ENCODE data around the gene ANKRD31.
"Not testable (repeated sequence)": the region's sequence is repeated elsewhere in the genome, so short reads cannot be mapped to it uniquely, and the experiment has no call there.

Gene ANKRD31

DNA sequence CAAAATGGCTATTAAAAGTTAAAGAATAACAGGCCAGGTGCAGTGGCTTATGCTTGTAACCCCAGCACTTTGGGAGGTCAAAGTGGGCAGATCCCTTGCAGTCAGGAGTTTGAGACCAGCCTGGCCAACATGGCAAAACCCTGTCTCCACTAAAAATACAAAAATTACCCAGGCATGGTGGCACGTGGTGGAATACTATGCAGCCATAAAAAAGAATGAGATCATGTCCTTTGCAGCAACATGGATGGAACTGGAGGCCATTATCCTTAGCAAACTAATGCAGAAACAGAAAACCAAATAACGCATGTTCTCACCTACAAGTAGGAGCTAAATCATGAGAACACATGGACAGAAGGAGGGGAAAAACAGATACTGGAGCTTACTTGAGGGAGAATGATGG lies 15.9 kb downstream of the ANKRD31 start:
- H3K27me3 ChIP-seq (ENCODE audit: low read depth, low read length); H3K4me3 ChIP-seq (ENCODE audit: low read depth in 1 of 2, low read length in 2 of 2); H3K27ac ChIP-seq (ENCODE audit: low read length); H3K4me1 ChIP-seq (ENCODE audit: control insufficient read depth in 1 of 2, insufficient read depth in 2 of 2, low read length in 2 of 2); H3K36me3 ChIP-seq (ENCODE audit: control insufficient read depth in 1 of 2, insufficient read depth in 2 of 2, low read length in 2 of 2): not testable (repeated sequence)
- H3K9me3 ChIP-seq (ENCODE audit: control insufficient read depth in 1 of 2, low read length in 2 of 2) = peaks cover 0 to 12% of the 10 kb centered on the region in 2 donors

DNA sequence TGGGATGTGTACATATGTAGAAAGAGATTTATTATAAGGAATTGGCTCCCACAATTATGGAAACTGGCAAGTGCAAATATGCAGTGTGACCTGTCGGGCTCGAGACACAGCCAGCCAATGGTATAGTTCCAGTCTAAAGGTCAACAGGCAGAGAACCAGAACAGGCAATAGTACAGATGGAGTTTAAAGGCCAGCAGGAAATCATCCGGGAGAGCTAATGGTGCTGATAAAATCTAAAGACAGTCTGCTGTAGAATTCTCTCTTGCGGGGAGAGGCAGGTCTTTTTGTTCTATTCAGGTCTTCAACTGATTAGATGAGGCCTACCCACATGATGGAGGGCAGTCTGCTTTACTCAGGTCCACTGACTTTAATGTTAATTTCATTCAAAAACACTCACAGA lies 21.8 kb downstream of the ANKRD31 start:
- H3K36me3 ChIP-seq (ENCODE audit: control insufficient read depth in 1 of 2, insufficient read depth in 2 of 2, low read length in 2 of 2) = no peaks in the 10 kb centered on the region
- H3K9me3 ChIP-seq (ENCODE audit: control insufficient read depth in 1 of 2, low read length in 2 of 2) = peaks cover 0 to 8% of the 10 kb centered on the region in 2 donors
- H3K27ac ChIP-seq (ENCODE audit: low read length) = no peak overlapping the region
- H3K4me1 ChIP-seq (ENCODE audit: control insufficient read depth in 1 of 2, insufficient read depth in 2 of 2, low read length in 2 of 2) = no peaks in the 10 kb centered on the region
- H3K4me3 ChIP-seq (ENCODE audit: low read depth in 1 of 2, low read length in 2 of 2) = no peak overlapping the region
- H3K27me3 ChIP-seq (ENCODE audit: low read depth, low read length) = no peaks in the 10 kb centered on the region

DNA sequence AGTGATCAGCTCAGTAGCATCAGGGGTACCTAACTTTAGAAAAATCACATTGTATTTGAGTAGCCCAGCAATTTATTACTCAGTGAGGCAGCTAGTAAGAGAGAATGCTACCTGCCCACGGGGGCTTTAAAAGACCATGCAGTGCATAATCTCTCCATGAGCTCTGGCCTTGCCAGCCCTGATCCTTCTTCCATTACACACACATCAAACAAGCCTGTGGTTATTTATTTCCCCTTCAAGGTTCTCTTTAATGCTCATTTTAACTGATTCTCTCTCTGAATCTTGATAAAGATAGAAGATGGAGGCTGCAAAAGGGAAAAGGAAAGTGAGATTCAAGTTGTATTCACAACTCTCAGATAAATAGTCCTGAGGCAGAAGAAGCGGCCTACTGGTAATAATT lies 22.3 kb downstream of the ANKRD31 start:
- H3K4me1 ChIP-seq (ENCODE audit: control insufficient read depth in 1 of 2, insufficient read depth in 2 of 2, low read length in 2 of 2) = no peaks in the 10 kb centered on the region
- no peak overlapping the region for H3K4me3 ChIP-seq (ENCODE audit: low read depth in 1 of 2, low read length in 2 of 2)
- peaks cover 0 to 8% of the 10 kb centered on the region in 2 donors for H3K9me3 ChIP-seq (ENCODE audit: control insufficient read depth in 1 of 2, low read length in 2 of 2)
- no peaks in the 10 kb centered on the region for H3K36me3 ChIP-seq (ENCODE audit: control insufficient read depth in 1 of 2, insufficient read depth in 2 of 2, low read length in 2 of 2)
- H3K27me3 ChIP-seq (ENCODE audit: low read depth, low read length) = no peaks in the 10 kb centered on the region
- H3K27ac ChIP-seq (ENCODE audit: low read length) = no peak overlapping the region

DNA sequence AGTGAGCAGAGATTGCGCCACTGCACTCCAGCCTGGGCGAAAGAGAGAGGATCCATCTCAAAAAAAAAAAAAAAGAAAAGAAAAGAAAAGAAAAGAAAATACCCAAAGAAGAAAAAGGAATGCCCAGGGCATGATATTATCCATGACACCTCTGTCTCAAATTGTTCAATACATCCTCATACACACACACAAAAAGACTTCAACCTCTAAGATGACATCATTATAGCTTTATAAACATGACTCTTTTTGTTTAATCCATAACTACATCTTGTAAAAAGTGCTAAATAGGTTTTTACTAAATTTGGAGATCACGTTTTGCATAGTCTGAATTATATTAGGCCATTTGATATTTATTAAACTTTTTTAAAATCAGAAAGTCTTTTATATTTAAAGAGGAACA lies 33.1 kb downstream of the ANKRD31 start:
- Histone ChIP-seq H3K4me1 (ENCODE audit: control insufficient read depth in 1 of 2, insufficient read depth in 2 of 2, low read length in 2 of 2) (no peaks in the 10 kb centered on the region), H3K36me3 (ENCODE audit: control insufficient read depth in 1 of 2, insufficient read depth in 2 of 2, low read length in 2 of 2) (no peaks in the 10 kb centered on the region), H3K27ac (ENCODE audit: low read length) (no peak overlapping the region), H3K4me3 (ENCODE audit: low read depth in 1 of 2, low read length in 2 of 2) (no peak overlapping the region), H3K9me3 (ENCODE audit: control insufficient read depth in 1 of 2, low read length in 2 of 2) (no peaks in the 10 kb centered on the region), H3K27me3 (ENCODE audit: low read depth, low read length) (no peaks in the 10 kb centered on the region)

DNA sequence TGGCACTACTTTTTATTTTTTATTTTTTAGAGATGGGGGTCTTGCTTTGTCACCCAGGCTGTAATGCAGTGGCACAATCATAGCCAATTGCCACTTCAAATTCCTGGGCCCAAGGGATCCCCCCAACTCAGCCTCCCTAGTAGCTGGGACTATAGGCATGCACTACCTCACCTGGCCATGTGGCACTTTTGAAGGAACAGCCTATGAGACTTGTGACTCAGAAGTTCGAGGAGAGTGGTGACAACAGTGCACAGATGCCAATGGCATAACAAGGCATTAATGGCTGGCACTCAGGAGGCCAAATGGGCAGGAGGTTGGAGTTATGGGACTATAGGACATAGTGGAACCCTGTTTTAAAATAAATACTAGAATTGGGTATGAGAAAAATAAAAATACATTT lies 33.7 kb downstream of the ANKRD31 start:
- H3K4me1 ChIP-seq (ENCODE audit: control insufficient read depth in 1 of 2, insufficient read depth in 2 of 2, low read length in 2 of 2) = no peaks in the 10 kb centered on the region
- no peaks in the 10 kb centered on the region for H3K36me3 ChIP-seq (ENCODE audit: control insufficient read depth in 1 of 2, insufficient read depth in 2 of 2, low read length in 2 of 2)
- no peak overlapping the region for H3K4me3 ChIP-seq (ENCODE audit: low read depth in 1 of 2, low read length in 2 of 2)
- H3K27me3 ChIP-seq (ENCODE audit: low read depth, low read length) = no peaks in the 10 kb centered on the region
- no peaks in the 10 kb centered on the region for H3K9me3 ChIP-seq (ENCODE audit: control insufficient read depth in 1 of 2, low read length in 2 of 2)
- H3K27ac ChIP-seq (ENCODE audit: low read length) = no peak overlapping the region

DNA sequence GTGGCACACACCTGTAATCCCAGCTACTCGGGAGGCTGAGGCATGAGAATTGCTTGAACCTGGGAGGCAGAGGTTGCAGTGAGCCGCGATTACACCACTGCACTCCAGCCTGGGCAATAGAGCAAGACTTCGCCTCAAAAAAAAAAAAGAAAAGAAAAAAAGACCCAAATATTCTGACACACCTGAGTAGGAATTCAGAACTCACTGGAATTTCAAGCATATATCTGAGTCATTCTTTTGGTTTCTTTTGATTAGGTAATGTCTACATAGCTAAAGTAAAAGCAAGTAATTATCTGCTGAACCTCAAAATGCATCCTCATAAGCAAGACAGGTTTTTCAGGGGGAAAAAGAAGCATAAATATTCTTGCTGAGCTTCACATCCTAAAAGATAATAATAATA lies 35.9 kb downstream of the ANKRD31 start:
- no peaks in the 10 kb centered on the region for H3K4me1 ChIP-seq (ENCODE audit: control insufficient read depth in 1 of 2, insufficient read depth in 2 of 2, low read length in 2 of 2)
- H3K4me3 ChIP-seq (ENCODE audit: low read depth in 1 of 2, low read length in 2 of 2) = no peak overlapping the region
- no peaks in the 10 kb centered on the region for H3K9me3 ChIP-seq (ENCODE audit: control insufficient read depth in 1 of 2, low read length in 2 of 2)
- H3K27ac ChIP-seq (ENCODE audit: low read length) = no peak overlapping the region
- H3K27me3 ChIP-seq (ENCODE audit: low read depth, low read length) = no peaks in the 10 kb centered on the region
- H3K36me3 ChIP-seq (ENCODE audit: control insufficient read depth in 1 of 2, insufficient read depth in 2 of 2, low read length in 2 of 2) = no peaks in the 10 kb centered on the region

DNA sequence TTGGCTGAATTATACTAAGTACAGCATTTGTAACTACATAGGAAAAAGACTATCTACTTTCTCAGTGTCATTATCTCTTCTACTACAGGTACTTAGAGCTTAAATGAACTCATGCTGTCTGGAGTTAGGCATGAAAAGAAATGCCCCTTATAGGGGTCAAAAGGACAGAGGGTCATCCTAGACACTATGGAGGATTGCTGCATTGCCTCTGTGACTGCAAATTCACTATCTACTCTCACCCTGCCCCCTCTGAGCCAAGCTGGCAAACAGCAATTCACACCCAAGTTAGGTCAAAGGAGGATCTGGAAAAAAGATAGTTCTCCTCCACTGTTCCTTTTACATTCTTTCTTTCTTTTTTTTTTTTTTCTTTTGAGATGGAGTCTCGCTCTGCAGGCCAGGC lies 36.7 kb downstream of the ANKRD31 start:
- H3K4me1 ChIP-seq (ENCODE audit: control insufficient read depth in 1 of 2, insufficient read depth in 2 of 2, low read length in 2 of 2) = no peaks in the 10 kb centered on the region
- H3K27me3 ChIP-seq (ENCODE audit: low read depth, low read length) = no peaks in the 10 kb centered on the region

DNA sequence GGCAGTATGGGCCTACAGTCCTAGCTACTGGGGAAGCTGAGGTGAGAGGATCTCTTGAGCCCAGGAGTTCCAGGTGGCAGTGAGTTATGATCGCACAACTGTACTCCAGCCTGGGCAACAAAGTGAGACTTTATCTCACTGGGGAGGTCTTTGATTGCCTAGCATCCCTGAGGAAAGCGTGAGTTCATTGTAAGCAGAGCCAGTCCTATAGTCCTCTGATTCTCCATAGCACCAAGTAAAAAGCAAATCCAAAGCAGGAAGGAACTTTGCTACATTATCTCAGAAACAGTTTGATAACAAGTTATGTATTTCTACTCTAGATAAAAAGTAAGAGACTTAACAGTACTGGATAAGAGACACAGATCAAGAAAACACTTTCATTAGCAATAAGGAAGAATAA lies 37.6 kb downstream of the ANKRD31 start:
- no peak overlapping the region for H3K27ac ChIP-seq (ENCODE audit: low read length)
- no peaks in the 10 kb centered on the region for H3K4me1 ChIP-seq (ENCODE audit: control insufficient read depth in 1 of 2, insufficient read depth in 2 of 2, low read length in 2 of 2)
- H3K9me3 ChIP-seq (ENCODE audit: control insufficient read depth in 1 of 2, low read length in 2 of 2) = no peaks in the 10 kb centered on the region
- H3K36me3 ChIP-seq (ENCODE audit: control insufficient read depth in 1 of 2, insufficient read depth in 2 of 2, low read length in 2 of 2) = no peaks in the 10 kb centered on the region
- no peak overlapping the region for H3K4me3 ChIP-seq (ENCODE audit: low read depth in 1 of 2, low read length in 2 of 2)
- H3K27me3 ChIP-seq (ENCODE audit: low read depth, low read length) = no peaks in the 10 kb centered on the region

More for the DNA sequence above, 36.7 kb downstream of the ANKRD31 start:
- H3K36me3 ChIP-seq (ENCODE audit: control insufficient read depth in 1 of 2, insufficient read depth in 2 of 2, low read length in 2 of 2) = no peaks in the 10 kb centered on the region
- no peak overlapping the region for H3K27ac ChIP-seq (ENCODE audit: low read length)
- H3K4me3 ChIP-seq (ENCODE audit: low read depth in 1 of 2, low read length in 2 of 2) = no peak overlapping the region
- H3K9me3 ChIP-seq (ENCODE audit: control insufficient read depth in 1 of 2, low read length in 2 of 2) = no peaks in the 10 kb centered on the region

DNA sequence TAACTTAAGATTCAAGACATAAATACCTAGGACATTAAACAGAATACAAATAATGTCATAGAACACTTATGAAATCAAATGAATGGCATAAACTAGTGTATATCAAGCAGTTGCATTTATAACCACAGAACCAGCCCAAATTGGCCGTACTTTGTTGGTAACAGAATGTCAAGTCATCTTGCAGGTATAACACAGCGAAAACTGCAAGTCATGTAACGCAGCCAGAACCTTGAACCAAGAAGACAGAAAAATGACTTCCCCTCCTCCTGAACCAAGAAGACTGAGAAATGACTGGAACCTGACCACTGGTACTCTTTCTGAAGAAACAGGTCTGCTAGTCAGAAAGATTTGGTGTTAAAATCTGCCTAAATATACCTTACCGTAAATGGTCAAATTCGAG lies 38.9 kb downstream of the ANKRD31 start:
- Histone ChIP-seq H3K27me3 (ENCODE audit: low read depth, low read length) (no peaks in the 10 kb centered on the region), H3K9me3 (ENCODE audit: control insufficient read depth in 1 of 2, low read length in 2 of 2) (no peaks in the 10 kb centered on the region), H3K4me3 (ENCODE audit: low read depth in 1 of 2, low read length in 2 of 2) (no peak overlapping the region), H3K27ac (ENCODE audit: low read length) (no peak overlapping the region), H3K4me1 (ENCODE audit: control insufficient read depth in 1 of 2, insufficient read depth in 2 of 2, low read length in 2 of 2) (no peaks in the 10 kb centered on the region), H3K36me3 (ENCODE audit: control insufficient read depth in 1 of 2, insufficient read depth in 2 of 2, low read length in 2 of 2) (no peaks in the 10 kb centered on the region)

DNA sequence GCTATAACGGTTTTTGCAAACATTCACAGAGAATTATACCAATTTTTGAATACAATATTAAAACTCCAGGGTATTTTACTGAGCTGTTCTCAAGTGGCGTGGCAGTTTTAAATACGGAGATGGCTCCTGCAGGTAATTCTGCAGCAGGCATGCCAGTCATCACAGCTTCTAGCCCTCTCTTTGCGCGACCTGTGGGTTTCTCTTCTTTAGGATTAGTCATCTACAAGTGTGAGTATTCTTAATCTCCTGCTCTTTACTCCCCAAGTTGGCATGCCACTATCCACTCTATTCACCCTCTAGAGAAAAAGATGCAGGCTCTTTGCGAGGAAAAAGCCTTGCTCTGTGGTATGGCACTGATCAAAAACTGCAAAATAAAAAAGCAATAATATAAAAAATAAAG lies 43.9 kb downstream of the ANKRD31 start:
- Histone ChIP-seq H3K36me3 (ENCODE audit: control insufficient read depth in 1 of 2, insufficient read depth in 2 of 2, low read length in 2 of 2) (no peaks in the 10 kb centered on the region), H3K9me3 (ENCODE audit: control insufficient read depth in 1 of 2, low read length in 2 of 2) (no peaks in the 10 kb centered on the region), H3K4me1 (ENCODE audit: control insufficient read depth in 1 of 2, insufficient read depth in 2 of 2, low read length in 2 of 2) (no peaks in the 10 kb centered on the region), H3K4me3 (ENCODE audit: low read depth in 1 of 2, low read length in 2 of 2) (no peak overlapping the region), H3K27ac (ENCODE audit: low read length) (no peak overlapping the region), H3K27me3 (ENCODE audit: low read depth, low read length) (no peaks in the 10 kb centered on the region)

DNA sequence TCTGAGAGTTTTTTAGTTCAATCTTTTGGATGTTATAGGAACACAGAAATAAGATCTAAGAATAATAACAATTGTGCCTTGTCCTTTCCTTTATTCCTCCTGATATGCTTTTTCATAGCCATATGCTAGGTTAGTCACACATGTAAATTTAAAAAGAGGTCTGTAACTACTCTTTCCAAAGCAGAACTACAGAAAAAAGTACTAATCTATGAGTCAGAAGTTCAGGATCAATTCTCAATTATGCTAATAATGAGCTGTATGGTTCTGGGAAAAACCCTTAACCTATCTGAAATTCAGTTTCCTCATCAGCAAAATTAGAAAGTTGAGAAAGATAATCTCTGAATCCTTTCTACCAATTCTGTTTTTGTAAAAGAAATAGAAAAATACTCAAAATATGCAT lies 44.4 kb downstream of the ANKRD31 start:
- H3K27ac ChIP-seq (ENCODE audit: low read length) = no peak overlapping the region
- no peaks in the 10 kb centered on the region for H3K9me3 ChIP-seq (ENCODE audit: control insufficient read depth in 1 of 2, low read length in 2 of 2)
- no peaks in the 10 kb centered on the region for H3K27me3 ChIP-seq (ENCODE audit: low read depth, low read length)
- H3K4me1 ChIP-seq (ENCODE audit: control insufficient read depth in 1 of 2, insufficient read depth in 2 of 2, low read length in 2 of 2) = no peaks in the 10 kb centered on the region
- no peak overlapping the region for H3K4me3 ChIP-seq (ENCODE audit: low read depth in 1 of 2, low read length in 2 of 2)
- H3K36me3 ChIP-seq (ENCODE audit: control insufficient read depth in 1 of 2, insufficient read depth in 2 of 2, low read length in 2 of 2) = no peaks in the 10 kb centered on the region

DNA sequence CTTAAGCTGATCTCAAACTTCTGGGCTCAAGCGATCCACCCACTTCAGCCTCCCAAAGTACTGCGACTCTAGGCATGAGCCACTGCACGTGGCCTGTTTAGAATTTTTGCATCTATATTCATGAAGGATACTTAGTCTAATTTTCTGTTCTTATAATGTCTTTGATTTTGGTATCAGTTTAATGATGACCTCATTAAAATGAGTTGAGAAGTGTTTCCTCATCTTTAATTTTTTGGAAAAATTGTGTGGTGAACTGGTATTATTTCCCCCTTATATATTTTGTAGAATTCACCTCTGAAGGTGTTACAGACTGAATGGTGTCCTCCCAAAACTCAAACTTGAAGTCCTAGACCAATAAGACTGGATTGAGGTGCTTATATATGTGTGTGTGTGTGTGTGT lies 46.5 kb downstream of the ANKRD31 start:
- no peak overlapping the region for H3K4me3 ChIP-seq (ENCODE audit: low read depth in 1 of 2, low read length in 2 of 2)

More for the DNA sequence above, 46.5 kb downstream of the ANKRD31 start:
- no peaks in the 10 kb centered on the region for H3K9me3 ChIP-seq (ENCODE audit: control insufficient read depth in 1 of 2, low read length in 2 of 2)
- H3K4me1 ChIP-seq (ENCODE audit: control insufficient read depth in 1 of 2, insufficient read depth in 2 of 2, low read length in 2 of 2) = no peaks in the 10 kb centered on the region
- no peaks in the 10 kb centered on the region for H3K36me3 ChIP-seq (ENCODE audit: control insufficient read depth in 1 of 2, insufficient read depth in 2 of 2, low read length in 2 of 2)
- H3K27me3 ChIP-seq (ENCODE audit: low read depth, low read length) = no peaks in the 10 kb centered on the region
- no peak overlapping the region for H3K27ac ChIP-seq (ENCODE audit: low read length)
